GM23248 (cell line): ENCODE data around the gene DEFB112. TPM values are rescaled to one million over a fixed set of nuclear protein-coding genes. Genes with fewer than 3 reads are reported as not detected.

Experiments
- DNase-seq: peaks from one replicate; pipeline ENCODE4 v3.0.0-alpha.2; 2015
- H2AFZ ChIP-seq: fragments of 200-600 bp; sonication (generic); 2 replicates; pipeline ENCODE4 v1.6.1; 2016; ENCODE audit warnings: antibody characterized with exemption
- H3F3A ChIP-seq: fragments of 200-600 bp; sonication (generic); 2 replicates; pipeline ENCODE4 v1.6.1; 2016; ENCODE audit warnings: mild to moderate bottlenecking, antibody characterized with exemption, mixed run types; ENCODE audit not compliant: insufficient read depth
- H3K27ac ChIP-seq: fragments of 200-600 bp; sonication (generic); 2 replicates; pipeline ENCODE4 v1.5.1; 2016; ENCODE audit warnings: mild to moderate bottlenecking
- H3K27me3 ChIP-seq: fragments of 200-600 bp; sonication (generic); replicated peaks from 2 replicates; pipeline ENCODE4 v1.6.1; 2016; ENCODE audit warnings: mild to moderate bottlenecking; ENCODE audit not compliant: insufficient read depth
- H3K36me3 ChIP-seq: fragments of 200-600 bp; sonication (generic); 2 replicates; pipeline ENCODE4 v1.6.1; 2016; ENCODE audit warnings: low read depth, mild to moderate bottlenecking
- H3K4me1 ChIP-seq: fragments of 200-600 bp; sonication (generic); 2 replicates; pipeline ENCODE4 v1.6.1; 2016; ENCODE audit warnings: mild to moderate bottlenecking; ENCODE audit not compliant: insufficient read depth
- H3K4me2 ChIP-seq: fragments of 200-600 bp; sonication (generic); one replicate; pipeline ENCODE4 v1.6.1; 2016; ENCODE audit warnings: mild to moderate bottlenecking; ENCODE audit not compliant: unreplicated experiment
- H3K4me3 ChIP-seq: fragments of 200-600 bp; sonication (generic); 2 replicates; pipeline ENCODE4 v1.5.1; 2016; ENCODE audit warnings: mild to moderate bottlenecking
- H3K79me2 ChIP-seq: fragments of 200-600 bp; sonication (generic); 2 replicates; pipeline ENCODE4 v1.6.1; 2016; ENCODE audit warnings: mild to moderate bottlenecking; ENCODE audit not compliant: insufficient read depth
- H3K9ac ChIP-seq: fragments of 200-600 bp; sonication (generic); 2 replicates; pipeline ENCODE4 v1.6.1; 2016; ENCODE audit warnings: mild to moderate bottlenecking
- H3K9me2 ChIP-seq: fragments of 200-600 bp; sonication (generic); 2 replicates; pipeline ENCODE4 v1.6.1; 2016; ENCODE audit warnings: mixed run types, mild to moderate bottlenecking, moderate library complexity; ENCODE audit not compliant: insufficient read depth
- H3K9me3 ChIP-seq: fragments of 200-600 bp; sonication (generic); one replicate; pipeline ENCODE4 v1.6.1; 2017; ENCODE audit warnings: low read depth
- H4K20me1 ChIP-seq: fragments of 200-600 bp; sonication (generic); 2 replicates; pipeline ENCODE4 v1.6.0; 2016; ENCODE audit not compliant: insufficient read depth
- EZH2 ChIP-seq: fragments of 200-600 bp; sonication (generic); IDR thresholded peaks from 2 replicates; pipeline ENCODE4 v1.6.1; 2018; ENCODE audit warnings: antibody characterized with exemption, mild to moderate bottlenecking; ENCODE audit not compliant: insufficient read depth, poor library complexity, severe bottlenecking
- EZH2phosphoT487 ChIP-seq: fragments of 200-600 bp; sonication (generic); IDR thresholded peaks from 2 replicates; pipeline ENCODE4 v1.6.1; 2018; ENCODE audit warnings: antibody characterized with exemption, moderate library complexity, mild to moderate bottlenecking, low read depth; ENCODE audit not compliant: insufficient read depth
- WGBS, 2 experiments: methylation state at CpG; one replicate each; pipeline ENCODE4 v1.1.6; 2015 to 2017; ENCODE audit warnings: low lambda C conversion rate in 2 of 2, low coverage in 1 of 2; ENCODE audit errors: missing lambda C conversion rate in 2 of 2; 5-methylcytosine and 5-hydroxymethylcytosine counted together
- in situ Hi-C: fragments of 300-500 bp; cut with MboI; formaldehyde crosslinking; loops from 2 replicates; pipeline ENCODE4 v1.15.0; 2020
- polyA plus RNA-seq: library from polyadenylated mRNA; unstranded; fragments of >200 nt; fragmentation: Nextera tagmentation; extraction: Ambion mirVana; gene quantifications from 2 replicates; pipeline ENCODE4 v1.2.1, GENCODE V29; 2016
- total RNA-seq: library from RNA; depleted of rRNA; stranded (reverse); fragments of >200 nt; shearing (Covaris generic); gene quantifications from 2 replicates; pipeline ENCODE4 v1.2.3, GENCODE V29; 2014

Gene DEFB112
- total and polyA plus RNA-seq, 2 experiments from 2014 or later = not detected

DNA sequence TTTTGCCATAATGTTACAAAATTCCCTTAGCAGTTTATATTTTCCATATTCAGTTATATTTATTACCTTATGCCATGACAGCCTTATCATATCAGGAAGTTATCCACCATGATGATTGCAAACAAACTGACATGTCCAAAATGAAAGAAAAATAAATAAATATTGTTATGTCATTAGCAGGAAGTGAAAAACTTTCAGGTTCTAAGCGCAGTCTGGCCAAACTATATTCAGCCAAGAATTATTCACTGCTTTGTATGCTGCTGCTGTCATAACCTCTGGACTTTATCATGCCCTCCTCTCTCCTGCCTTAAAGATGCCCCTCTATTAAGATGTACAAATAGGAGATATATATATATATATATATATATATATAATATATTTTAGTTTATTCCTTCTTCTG lies 27.7 kb upstream of the DEFB112 start:
- 0% methylated on average over 1 of the region's 1 CpG for WGBS, 2 experiments

DNA sequence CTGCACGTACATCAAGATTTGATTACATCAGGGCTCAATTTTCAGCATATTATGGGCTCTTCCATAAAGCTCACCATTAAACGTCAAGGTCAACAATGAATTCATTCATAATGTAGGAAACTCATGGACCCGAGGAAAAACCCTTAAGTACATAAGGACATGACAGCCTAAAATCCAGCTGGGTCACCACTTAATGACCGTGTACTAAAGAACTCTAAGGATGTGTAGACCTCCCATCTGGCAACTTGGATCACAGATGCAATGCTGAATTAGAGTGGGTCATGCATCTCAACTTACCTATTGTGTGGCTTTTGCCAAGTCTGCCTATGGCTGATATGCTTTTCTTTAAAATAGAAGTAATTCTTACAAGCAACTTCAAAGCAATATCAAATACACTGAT lies 26.7 kb upstream of the DEFB112 start:
- H3K4me2 ChIP-seq = no peak overlapping the region
- H3K4me3 ChIP-seq = no peak overlapping the region
- H3K4me1 ChIP-seq = no peaks in the 10 kb centered on the region
- H3F3A ChIP-seq = no peaks in the 10 kb centered on the region
- no peak overlapping the region for H3K27ac ChIP-seq
- no peak for TF ChIP-seq EZH2
- no peak for TF ChIP-seq EZH2phosphoT487
- no peaks in the 10 kb centered on the region for H3K9me3 ChIP-seq
- no peak overlapping the region for H3K9ac ChIP-seq
- no peaks in the 10 kb centered on the region for H4K20me1 ChIP-seq
- no peaks in the 10 kb centered on the region for H3K79me2 ChIP-seq
- no peaks in the 10 kb centered on the region for H3K27me3 ChIP-seq
- H3K36me3 ChIP-seq = no peaks in the 10 kb centered on the region
- no peak overlapping the region for H2AFZ ChIP-seq
- DNase-seq = no peak
- 15 to 16% methylated on average over 4 of the region's 4 CpGs for WGBS, 2 experiments
- in situ Hi-C loops = no loop called here
- no peaks in the 10 kb centered on the region for H3K9me2 ChIP-seq

More for the DNA sequence above, 27.7 kb upstream of the DEFB112 start:
- Histone ChIP-seq H3F3A (no peaks in the 10 kb centered on the region), H2AFZ (no peak overlapping the region), H3K9me2 (no peaks in the 10 kb centered on the region), H3K36me3 (no peaks in the 10 kb centered on the region), H3K79me2 (no peaks in the 10 kb centered on the region), H3K27ac (no peak overlapping the region), H3K4me1 (no peaks in the 10 kb centered on the region), H3K9ac (no peak overlapping the region), H3K27me3 (no peaks in the 10 kb centered on the region), H3K4me3 (no peak overlapping the region), H3K9me3 (no peaks in the 10 kb centered on the region), H3K4me2 (no peak overlapping the region), H4K20me1 (no peaks in the 10 kb centered on the region)
- TF ChIP-seq EZH2 (no peak), EZH2phosphoT487 (no peak)
- in situ Hi-C loops = no loop called here
- DNase-seq = no peak

DNA sequence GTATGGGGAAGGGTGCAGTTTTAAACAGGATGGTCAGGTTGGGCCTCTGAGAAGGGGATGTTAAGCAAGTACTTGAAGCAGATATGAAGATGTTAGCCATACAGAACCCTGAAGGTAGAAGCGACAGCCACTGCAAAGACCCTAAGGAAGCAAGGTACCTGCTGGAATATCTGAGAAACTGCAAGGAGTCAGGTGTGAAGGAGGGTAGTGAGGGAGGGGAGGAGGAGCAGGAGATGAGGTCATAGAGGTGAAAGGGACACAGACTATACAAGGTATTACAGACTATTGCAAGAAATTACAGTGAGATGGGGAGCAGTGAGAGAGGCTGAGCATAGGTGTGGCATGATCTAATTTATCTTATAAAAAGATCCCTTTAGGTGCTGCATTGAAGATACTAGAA lies 22.2 kb upstream of the DEFB112 start:
- TF ChIP-seq EZH2 (no peak), EZH2phosphoT487 (no peak)
- 35 to 40% methylated on average over 1 of the region's 1 CpG for WGBS, 2 experiments

DNA sequence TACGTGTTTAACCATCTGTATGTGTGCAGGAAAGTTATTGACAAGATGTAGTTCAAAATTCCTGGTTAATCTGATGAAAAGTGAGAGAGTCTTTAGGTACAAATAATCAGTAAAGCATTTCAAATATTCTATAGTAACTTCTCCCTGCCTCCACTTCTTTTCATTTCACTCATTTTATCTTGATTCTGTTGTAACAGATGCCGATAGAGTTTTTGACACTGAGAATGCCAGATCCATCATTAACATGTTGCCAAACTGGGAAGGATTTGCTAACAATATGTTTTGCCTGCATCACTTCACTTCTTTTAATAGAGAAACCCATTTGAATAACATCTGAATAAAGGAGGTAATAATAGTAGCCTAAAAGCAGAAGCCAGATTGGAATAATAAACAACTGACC lies 20.4 kb upstream of the DEFB112 start:
- Histone ChIP-seq H3K4me1 (no peaks in the 10 kb centered on the region), H3K27ac (no peak overlapping the region), H3K4me2 (no peak overlapping the region), H3K36me3 (no peaks in the 10 kb centered on the region), H3K4me3 (no peak overlapping the region), H3F3A (no peaks in the 10 kb centered on the region), H3K9me3 (no peaks in the 10 kb centered on the region), H3K9me2 (no peaks in the 10 kb centered on the region), H3K79me2 (no peaks in the 10 kb centered on the region), H2AFZ (no peak overlapping the region), H3K9ac (no peak overlapping the region), H3K27me3 (no peaks in the 10 kb centered on the region), H4K20me1 (no peaks in the 10 kb centered on the region)
- DNase-seq = no peak
- TF ChIP-seq EZH2 (no peak), EZH2phosphoT487 (no peak)
- in situ Hi-C loops = no loop called here
- WGBS, 2 experiments = 26 to 27% methylated on average over 2 of the region's 2 CpGs

More for the DNA sequence above, 22.2 kb upstream of the DEFB112 start:
- Histone ChIP-seq H3K4me1 (no peaks in the 10 kb centered on the region), H3K9me2 (no peaks in the 10 kb centered on the region), H2AFZ (no peak overlapping the region), H3K27ac (no peak overlapping the region), H3K9me3 (no peaks in the 10 kb centered on the region), H3K36me3 (no peaks in the 10 kb centered on the region), H3K4me3 (no peak overlapping the region), H3K9ac (no peak overlapping the region), H3F3A (no peaks in the 10 kb centered on the region), H4K20me1 (no peaks in the 10 kb centered on the region), H3K4me2 (no peak overlapping the region), H3K79me2 (no peaks in the 10 kb centered on the region), H3K27me3 (no peaks in the 10 kb centered on the region)
- DNase-seq = no peak
- in situ Hi-C loops = no loop called here

DNA sequence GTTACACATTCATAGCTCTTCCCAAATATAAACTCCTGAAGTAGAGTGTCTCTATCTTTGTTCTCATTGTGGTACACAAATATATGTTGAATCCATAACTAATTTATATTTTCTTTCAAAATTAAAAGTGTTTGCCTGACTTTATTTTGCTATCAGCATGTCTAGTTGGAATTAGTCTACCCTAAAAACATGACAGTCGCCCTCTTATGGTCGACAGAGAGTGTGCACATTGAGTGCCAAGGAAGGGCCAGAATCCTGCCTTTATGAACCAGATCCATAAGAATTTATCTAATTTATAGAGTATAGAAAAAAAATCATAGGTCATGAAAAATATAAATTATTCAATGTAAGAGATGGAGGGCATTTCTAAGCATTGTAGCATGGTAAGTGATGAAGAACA lies 12.3 kb upstream of the DEFB112 start:
- Histone ChIP-seq H2AFZ (no peak overlapping the region), H3K9me2 (no peaks in the 10 kb centered on the region), H3K36me3 (no peaks in the 10 kb centered on the region), H3K79me2 (no peaks in the 10 kb centered on the region), H3K27me3 (no peaks in the 10 kb centered on the region), H3K9me3 (no peaks in the 10 kb centered on the region), H3K9ac (no peak overlapping the region), H3K4me3 (no peak overlapping the region), H3K4me1 (no peaks in the 10 kb centered on the region), H3K27ac (no peak overlapping the region), H4K20me1 (no peaks in the 10 kb centered on the region), H3K4me2 (no peak overlapping the region), H3F3A (no peaks in the 10 kb centered on the region)
- no peak for TF ChIP-seq EZH2
- TF ChIP-seq EZH2phosphoT487 = no peak
- WGBS, 2 experiments = 0 to 2% methylated on average over 2 of the region's 2 CpGs
- peak; percentile 2 for DNase-seq
- in situ Hi-C loops = no loop called here
